Neural cell (in vitro differentiated cells): ENCODE results near the gene PRKAG2. TPM values are rescaled to one million over a fixed set of nuclear protein-coding genes. Genes with fewer than 3 reads are reported as not detected.

Experiments used
- H2AFZ ChIP-seq: fragments of 200-600, 300-800 bp; sonication (generic), shearing (Covaris generic); 2 replicates; pipeline ENCODE4 v1.6.0; 2014; ENCODE audit warnings: low read depth, mild to moderate bottlenecking, antibody characterized with exemption, low read length, moderate library complexity
- H3F3A ChIP-seq: fragments of 200-600 bp; shearing (Covaris generic); 2 replicates; pipeline ENCODE4 v1.6.1; 2016; ENCODE audit warnings: mild to moderate bottlenecking, moderate library complexity, mixed read lengths, antibody characterized with exemption, low read length; ENCODE audit not compliant: insufficient read depth, poor library complexity, severe bottlenecking
- H3K27ac ChIP-seq: fragments of 200-600, 300-800 bp; sonication (generic), shearing (Covaris generic); 2 replicates; pipeline ENCODE4 v1.5.1; 2014; ENCODE audit warnings: mild to moderate bottlenecking, low read length, moderate library complexity
- H3K27me3 ChIP-seq: fragments of 300-800, 200-600 bp; sonication (generic), shearing (Covaris generic); 2 replicates; pipeline ENCODE4 v1.6.0; 2014; ENCODE audit warnings: mild to moderate bottlenecking, low read depth, low read length, moderate library complexity; ENCODE audit not compliant: insufficient read depth
- H3K36me3 ChIP-seq: fragments of 300-800, 200-600 bp; sonication (generic), shearing (Covaris generic); 2 replicates; pipeline ENCODE4 v1.5.1; 2014; ENCODE audit warnings: mild to moderate bottlenecking, antibody characterized with exemption, low read length, moderate library complexity; ENCODE audit not compliant: insufficient read depth
- H3K4me2 ChIP-seq: fragments of 300-800, 200-600 bp; sonication (generic), shearing (Covaris generic); 2 replicates; pipeline ENCODE4 v1.6.0; 2014; ENCODE audit warnings: mild to moderate bottlenecking, low read length
- H3K4me3 ChIP-seq: fragments of 300-800, 200-600 bp; sonication (generic), shearing (Covaris generic); 2 replicates; pipeline ENCODE4 v1.5.1; 2014; ENCODE audit warnings: mild to moderate bottlenecking, low read length, moderate library complexity
- H3K79me2 ChIP-seq: fragments of 200-600 bp; shearing (Covaris generic); replicated peaks from 2 replicates; pipeline ENCODE4 v1.6.0; 2014; ENCODE audit warnings: mild to moderate bottlenecking, low read length, moderate library complexity; ENCODE audit not compliant: insufficient read depth
- H3K9ac ChIP-seq: fragments of 300-800, 200-600 bp; sonication (generic), shearing (Covaris generic); 2 replicates; pipeline ENCODE4 v1.6.1; 2016; ENCODE audit warnings: mild to moderate bottlenecking, low read length, mixed read lengths
- H3K9me2 ChIP-seq: fragments of 200-600 bp; shearing (Covaris generic); 2 replicates; pipeline ENCODE4 v1.6.1; 2016; ENCODE audit warnings: mild to moderate bottlenecking, low read length, mixed read lengths; ENCODE audit not compliant: insufficient read depth
- H3K9me3 ChIP-seq: fragments of 200-600, 300-800 bp; sonication (generic), shearing (Covaris generic); 2 replicates; pipeline ENCODE4 v1.6.1; 2016; ENCODE audit warnings: mild to moderate bottlenecking, mixed run types, low read length, moderate library complexity, mixed read lengths
- H4K20me1 ChIP-seq: fragments of 200-600 bp; shearing (Covaris generic); 2 replicates; pipeline ENCODE4 v1.6.1; 2016; ENCODE audit warnings: mild to moderate bottlenecking, mixed run types; ENCODE audit not compliant: insufficient read depth
- CTCF ChIP-seq: fragments of 450-650 bp; IDR thresholded peaks from 2 replicates; pipeline ENCODE4 v1.5.1; 2014; ENCODE audit warnings: antibody characterized with exemption, mild to moderate bottlenecking, moderate library complexity; ENCODE audit not compliant: poor library complexity, severe bottlenecking
- EP300 ChIP-seq: fragments of 450-650 bp; conservative IDR thresholded peaks from 2 replicates; pipeline ENCODE4 v1.6.1; 2014; ENCODE audit warnings: antibody characterized with exemption, mild to moderate bottlenecking, moderate library complexity; ENCODE audit not compliant: poor library complexity, severe bottlenecking
- EZH2 ChIP-seq: fragments of 200-600, 300-800 bp; shearing (Covaris generic), sonication (generic); IDR thresholded peaks from 2 replicates; pipeline ENCODE4 v1.6.1; 2014; ENCODE audit warnings: antibody characterized with exemption, low read length, borderline replicate concordance, mild to moderate bottlenecking; ENCODE audit not compliant: insufficient read depth, poor library complexity, severe bottlenecking
- MXI1 ChIP-seq: fragments of 450-650 bp; conservative IDR thresholded peaks from 2 replicates; pipeline ENCODE4 v1.6.1; 2014; ENCODE audit warnings: antibody characterized with exemption, mild to moderate bottlenecking; ENCODE audit not compliant: poor library complexity, severe bottlenecking
- POLR2AphosphoS5 ChIP-seq: IDR thresholded peaks from 2 replicates; pipeline ENCODE4 v1.6.1; 2012
- RAD21 ChIP-seq: fragments of 450-650 bp; conservative IDR thresholded peaks from 2 replicates; pipeline ENCODE4 v1.6.1; 2014; ENCODE audit warnings: antibody characterized with exemption, mild to moderate bottlenecking, moderate library complexity
- REST ChIP-seq: IDR thresholded peaks from 2 replicates; pipeline ENCODE4 v1.6.1; 2012; ENCODE audit warnings: borderline replicate concordance
- SMC3 ChIP-seq: fragments of 450-650 bp; conservative IDR thresholded peaks from 2 replicates; pipeline ENCODE4 v1.6.1; 2014; ENCODE audit warnings: antibody characterized with exemption, mild to moderate bottlenecking, moderate library complexity; ENCODE audit not compliant: poor library complexity
- TAF1 ChIP-seq: IDR thresholded peaks from 2 replicates; pipeline ENCODE4 v1.6.1; 2012; ENCODE audit warnings: low read depth
- polyA plus RNA-seq: library from polyadenylated mRNA; depleted of rRNA; stranded (reverse); fragments of >200 nt; gene quantifications from 2 replicates; pipeline ENCODE4 v1.2.3, GENCODE V29; 2014

PRKAG2 gene
- polyA plus RNA-seq, 1 donor from 2014 or later, result 22.9 TPM

- no peaks in the 10 kb centered on the region for H3K9me2 ChIP-seq
- TF ChIP-seq EZH2 (no peak), CTCF (no peak), POLR2AphosphoS5 (no peak), REST (no peak), TAF1 (no peak), SMC3 (no peak), MXI1 (no peak)
- H2AFZ ChIP-seq, result no peak overlapping the region
- no peaks in the 10 kb centered on the region for H3K36me3 ChIP-seq
- H3K27ac ChIP-seq, result no peak overlapping the region
- no peak overlapping the region for H3K9ac ChIP-seq
- no peaks in the 10 kb centered on the region for H3K79me2 ChIP-seq
- no peaks in the 10 kb centered on the region for H3K9me3 ChIP-seq
- no peak overlapping the region for H3K4me2 ChIP-seq
- no peak overlapping the region for H3K4me3 ChIP-seq
- no peaks in the 10 kb centered on the region for H4K20me1 ChIP-seq
- H3F3A ChIP-seq, result no peaks in the 10 kb centered on the region
- H3K27me3 ChIP-seq, result no peaks in the 10 kb centered on the region
These were observed 20.8 kb downstream of the PRKAG2 start for GRCh38 chr7:151856098-151856497.

- Histone ChIP-seq H3K79me2 (no peaks in the 10 kb centered on the region), H3K27ac (no peak overlapping the region), H2AFZ (no peak overlapping the region), H3K27me3 (no peaks in the 10 kb centered on the region), H3K36me3 (no peaks in the 10 kb centered on the region), H3K4me2 (no peak overlapping the region), H3K9me2 (no peaks in the 10 kb centered on the region), H3K4me3 (no peak overlapping the region), H4K20me1 (no peaks in the 10 kb centered on the region), H3K9me3 (no peaks in the 10 kb centered on the region), H3K9ac (no peak overlapping the region), H3F3A (no peaks in the 10 kb centered on the region)
- TF ChIP-seq MXI1, result no peak
- TF ChIP-seq TAF1, result no peak
- no peak for TF ChIP-seq POLR2AphosphoS5
- no peak for TF ChIP-seq CTCF
- no peak for TF ChIP-seq RAD21
- no peak for TF ChIP-seq EP300
- TF ChIP-seq REST, result no peak
- TF ChIP-seq EZH2, result no peak
- TF ChIP-seq SMC3, result no peak
These were observed 22.2 kb downstream of the PRKAG2 start for GRCh38 chr7:151854720-151855071.
